HEK293 (cell line): ENCODE results near the gene ARL8A.

Experiments
- BCL11B ChIP-seq: fragments of 450-650 bp; formaldehyde crosslinking; IDR thresholded peaks from 2 replicates; pipeline ENCODE4 v1.5.1; 2016; ENCODE audit warnings: low read depth, missing biosample characterization, missing genetic modification characterization
- GLIS1 ChIP-seq: fragments of 450-650 bp; formaldehyde crosslinking; IDR thresholded peaks from 2 replicates; pipeline ENCODE4 v1.5.1; 2016; ENCODE audit warnings: missing biosample characterization, missing genetic modification characterization
- KLF16 ChIP-seq: fragments of 450-650 bp; formaldehyde crosslinking; IDR thresholded peaks from 2 replicates; pipeline ENCODE4 v1.5.1; 2017; ENCODE audit warnings: missing biosample characterization, missing genetic modification characterization
- KLF8 ChIP-seq: fragments of 450-650 bp; formaldehyde crosslinking; IDR thresholded peaks from 2 replicates; pipeline ENCODE4 v1.5.1; 2016; ENCODE audit warnings: missing biosample characterization, missing genetic modification characterization
- SP2 ChIP-seq: fragments of 450-650 bp; formaldehyde crosslinking; IDR thresholded peaks from 2 replicates; pipeline ENCODE4 v1.5.1; 2016; ENCODE audit warnings: missing biosample characterization, missing genetic modification characterization
- SP7 ChIP-seq: fragments of 450-650 bp; formaldehyde crosslinking; IDR thresholded peaks from 2 replicates; pipeline ENCODE4 v1.5.1; 2016; ENCODE audit warnings: missing biosample characterization, missing genetic modification characterization
- TRIM28 ChIP-seq: IDR thresholded peaks from 2 replicates; pipeline ENCODE4 v1.6.1; 2011; ENCODE audit warnings: low read length, control low read depth, borderline replicate concordance
- WT1 ChIP-seq: fragments of 450-650 bp; formaldehyde crosslinking; IDR thresholded peaks from 2 replicates; pipeline ENCODE4 v1.5.1; 2016; ENCODE audit warnings: missing biosample characterization, missing genetic modification characterization
- ZBTB17 ChIP-seq: fragments of 450-650 bp; formaldehyde crosslinking; IDR thresholded peaks from 2 replicates; pipeline ENCODE4 v1.5.1; 2016; ENCODE audit warnings: missing biosample characterization, missing genetic modification characterization
- ZBTB48 ChIP-seq: fragments of 450-650 bp; formaldehyde crosslinking; IDR thresholded peaks from 2 replicates; pipeline ENCODE4 v1.5.1; 2016; ENCODE audit warnings: missing biosample characterization, missing genetic modification characterization
- ZBTB8A ChIP-seq: fragments of 450-650 bp; formaldehyde crosslinking; IDR thresholded peaks from 2 replicates; pipeline ENCODE4 v1.5.1; 2016; ENCODE audit warnings: missing biosample characterization, missing genetic modification characterization
- ZNF202 ChIP-seq: fragments of 450-650 bp; formaldehyde crosslinking; IDR thresholded peaks from 2 replicates; pipeline ENCODE4 v1.5.1; 2016; ENCODE audit warnings: missing biosample characterization, missing genetic modification characterization, borderline replicate concordance
- ZNF221 ChIP-seq: fragments of 450-650 bp; formaldehyde crosslinking; IDR thresholded peaks from 2 replicates; pipeline ENCODE4 v1.5.1; 2017; ENCODE audit warnings: missing biosample characterization, missing genetic modification characterization, borderline replicate concordance
- ZNF266 ChIP-seq: fragments of 450-650 bp; formaldehyde crosslinking; IDR thresholded peaks from 2 replicates; pipeline ENCODE4 v1.5.1; 2016; ENCODE audit warnings: missing biosample characterization, missing genetic modification characterization, low read depth
- ZNF292 ChIP-seq: fragments of 450-650 bp; formaldehyde crosslinking; IDR thresholded peaks from 2 replicates; pipeline ENCODE4 v1.5.1; 2016; ENCODE audit warnings: low read depth, missing biosample characterization, missing genetic modification characterization, borderline replicate concordance
- ZNF341 ChIP-seq: fragments of 450-650 bp; formaldehyde crosslinking; IDR thresholded peaks from 2 replicates; pipeline ENCODE4; 2016; ENCODE audit warnings: low read depth, missing biosample characterization, missing genetic modification characterization
- ZNF350 ChIP-seq: fragments of 450-650 bp; formaldehyde crosslinking; IDR thresholded peaks from 2 replicates; pipeline ENCODE4 v1.5.0; 2017; ENCODE audit warnings: missing biosample characterization, mild to moderate bottlenecking, missing genetic modification characterization
- ZNF423 ChIP-seq: fragments of 450-650 bp; formaldehyde crosslinking; IDR thresholded peaks from 2 replicates; pipeline ENCODE4 v1.5.1; 2016; ENCODE audit warnings: missing biosample characterization, missing genetic modification characterization
- ZNF501 ChIP-seq: fragments of 450-650 bp; formaldehyde crosslinking; IDR thresholded peaks from 2 replicates; pipeline ENCODE4 v1.5.1; 2016; ENCODE audit warnings: missing biosample characterization, missing genetic modification characterization
- ZNF548 ChIP-seq: fragments of 450-650 bp; formaldehyde crosslinking; IDR thresholded peaks from 2 replicates; pipeline ENCODE4 v1.5.1; 2016; ENCODE audit warnings: missing biosample characterization, missing genetic modification characterization
- ZNF585B ChIP-seq: fragments of 450-650 bp; formaldehyde crosslinking; IDR thresholded peaks from 2 replicates; pipeline ENCODE4 v1.5.1; 2016; ENCODE audit warnings: missing biosample characterization, missing genetic modification characterization
- ZNF76 ChIP-seq: fragments of 450-650 bp; formaldehyde crosslinking; IDR thresholded peaks from 2 replicates; pipeline ENCODE4; 2016; ENCODE audit warnings: low read depth, missing biosample characterization, missing genetic modification characterization, borderline replicate concordance
- ZNF785 ChIP-seq: fragments of 450-650 bp; formaldehyde crosslinking; IDR thresholded peaks from 2 replicates; pipeline ENCODE4 v1.5.1; 2016; ENCODE audit warnings: missing biosample characterization, missing genetic modification characterization
- TF ChIP-seq, protein P1 (sequence below): fragments of 450-650 bp; formaldehyde crosslinking; IDR thresholded peaks from 2 replicates; pipeline ENCODE4 v1.5.1; 2016; ENCODE audit warnings: missing biosample characterization, missing genetic modification characterization
- TF ChIP-seq, protein P2 (sequence below): fragments of 450-650 bp; formaldehyde crosslinking; conservative IDR thresholded peaks from 2 replicates; pipeline ENCODE4 v1.5.1; 2016; ENCODE audit warnings: low read depth, missing biosample characterization, missing genetic modification characterization
- TF ChIP-seq, protein P3 (sequence below): fragments of 450-650 bp; formaldehyde crosslinking; IDR thresholded peaks from 2 replicates; pipeline ENCODE4 v1.5.1; 2016; ENCODE audit warnings: missing biosample characterization, missing genetic modification characterization
- TF ChIP-seq, protein P4 (sequence below): fragments of 450-650 bp; formaldehyde crosslinking; IDR thresholded peaks from 2 replicates; pipeline ENCODE4 v1.5.1; 2016; ENCODE audit warnings: missing biosample characterization, missing genetic modification characterization
- TF ChIP-seq, protein P5 (sequence below): fragments of 450-650 bp; formaldehyde crosslinking; IDR thresholded peaks from 2 replicates; pipeline ENCODE4 v1.5.1; 2016; ENCODE audit warnings: missing biosample characterization, missing genetic modification characterization

ARL8A gene

DNA sequence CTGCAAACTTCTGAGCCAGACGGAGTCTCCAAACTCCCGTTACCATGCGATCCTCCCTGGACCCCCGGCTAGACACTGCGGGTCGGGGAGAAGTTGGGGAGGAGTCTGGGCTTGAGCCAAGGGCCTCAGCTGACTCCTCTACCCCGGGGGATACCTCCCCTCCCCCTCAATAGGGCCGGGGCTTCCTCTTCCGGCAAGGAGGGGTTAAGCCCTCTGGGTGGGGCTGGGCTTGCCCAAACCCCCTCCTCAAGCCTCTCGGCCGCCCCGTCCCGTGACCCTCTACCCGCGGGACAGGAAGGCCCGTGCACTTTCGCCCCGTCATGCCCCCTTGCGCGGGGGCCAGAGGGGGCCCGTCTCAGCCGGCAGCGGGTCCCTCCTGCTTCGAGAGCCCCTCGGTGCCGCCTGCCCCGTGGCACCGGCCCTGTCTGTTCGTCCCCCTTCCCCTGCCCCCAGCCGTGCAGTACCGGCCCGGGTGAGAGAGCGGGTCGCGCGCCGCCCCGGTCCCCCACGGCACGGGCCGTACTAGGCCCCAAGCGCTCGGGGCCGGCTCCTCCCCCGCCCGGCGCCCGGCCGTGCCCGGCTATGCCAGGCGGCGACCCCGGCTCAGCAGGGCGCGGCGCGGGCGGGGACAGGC is 652 bp downstream of the ARL8A start (continued):
- TF ChIP-seq, protein P1, sequence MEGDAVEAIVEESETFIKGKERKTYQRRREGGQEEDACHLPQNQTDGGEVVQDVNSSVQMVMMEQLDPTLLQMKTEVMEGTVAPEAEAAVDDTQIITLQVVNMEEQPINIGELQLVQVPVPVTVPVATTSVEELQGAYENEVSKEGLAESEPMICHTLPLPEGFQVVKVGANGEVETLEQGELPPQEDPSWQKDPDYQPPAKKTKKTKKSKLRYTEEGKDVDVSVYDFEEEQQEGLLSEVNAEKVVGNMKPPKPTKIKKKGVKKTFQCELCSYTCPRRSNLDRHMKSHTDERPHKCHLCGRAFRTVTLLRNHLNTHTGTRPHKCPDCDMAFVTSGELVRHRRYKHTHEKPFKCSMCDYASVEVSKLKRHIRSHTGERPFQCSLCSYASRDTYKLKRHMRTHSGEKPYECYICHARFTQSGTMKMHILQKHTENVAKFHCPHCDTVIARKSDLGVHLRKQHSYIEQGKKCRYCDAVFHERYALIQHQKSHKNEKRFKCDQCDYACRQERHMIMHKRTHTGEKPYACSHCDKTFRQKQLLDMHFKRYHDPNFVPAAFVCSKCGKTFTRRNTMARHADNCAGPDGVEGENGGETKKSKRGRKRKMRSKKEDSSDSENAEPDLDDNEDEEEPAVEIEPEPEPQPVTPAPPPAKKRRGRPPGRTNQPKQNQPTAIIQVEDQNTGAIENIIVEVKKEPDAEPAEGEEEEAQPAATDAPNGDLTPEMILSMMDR (tag by site-specific recombination): peak; percentile 14; the same call in 1 of the 2 replicates
- TF ChIP-seq WT1 (tag by site-specific recombination) (peak; percentile 66), KLF16 (tag by site-specific recombination) (peak; percentile 61), KLF8 (tag by site-specific recombination) (peak; percentile 49; the same call in 1 of the 2 replicates), SP2 (peak; percentile 65), ZBTB17 (no peak), TRIM28 (no peak), SP7 (0 out of 2 replicates have a peak, but pooled peaks have one; percentile 25), ZBTB8A (tag by site-specific recombination) (0 out of 2 replicates have a peak, but pooled peaks have one; percentile 38), ZNF350 (tag by site-specific recombination) (no peak), ZNF785 (tag by site-specific recombination) (no peak), ZNF266 (no peak), ZNF292 (tag by site-specific recombination) (no peak), ZNF548 (tag by site-specific recombination) (no peak), ZNF585B (no peak), ZBTB48 (tag by site-specific recombination) (peak; percentile 47; the same call in 1 of the 2 replicates), ZNF341 (tag by site-specific recombination) (no peak), ZNF423 (tag by site-specific recombination) (peak; percentile 38; the same call in 1 of the 2 replicates), GLIS1 (tag by site-specific recombination) (peak; percentile 54), BCL11B (tag by site-specific recombination) (0 out of 2 replicates have a peak, but pooled peaks have one; percentile 26), ZNF501 (tag by site-specific recombination) (peak; percentile 59; the same call in 1 of the 2 replicates), ZNF76 (tag by site-specific recombination) (peak; percentile 90), ZNF221 (tag by site-specific recombination) (no peak), ZNF202 (tag by site-specific recombination) (0 out of 2 replicates have a peak, but pooled peaks have one; percentile 43)
- TF ChIP-seq, protein P2, sequence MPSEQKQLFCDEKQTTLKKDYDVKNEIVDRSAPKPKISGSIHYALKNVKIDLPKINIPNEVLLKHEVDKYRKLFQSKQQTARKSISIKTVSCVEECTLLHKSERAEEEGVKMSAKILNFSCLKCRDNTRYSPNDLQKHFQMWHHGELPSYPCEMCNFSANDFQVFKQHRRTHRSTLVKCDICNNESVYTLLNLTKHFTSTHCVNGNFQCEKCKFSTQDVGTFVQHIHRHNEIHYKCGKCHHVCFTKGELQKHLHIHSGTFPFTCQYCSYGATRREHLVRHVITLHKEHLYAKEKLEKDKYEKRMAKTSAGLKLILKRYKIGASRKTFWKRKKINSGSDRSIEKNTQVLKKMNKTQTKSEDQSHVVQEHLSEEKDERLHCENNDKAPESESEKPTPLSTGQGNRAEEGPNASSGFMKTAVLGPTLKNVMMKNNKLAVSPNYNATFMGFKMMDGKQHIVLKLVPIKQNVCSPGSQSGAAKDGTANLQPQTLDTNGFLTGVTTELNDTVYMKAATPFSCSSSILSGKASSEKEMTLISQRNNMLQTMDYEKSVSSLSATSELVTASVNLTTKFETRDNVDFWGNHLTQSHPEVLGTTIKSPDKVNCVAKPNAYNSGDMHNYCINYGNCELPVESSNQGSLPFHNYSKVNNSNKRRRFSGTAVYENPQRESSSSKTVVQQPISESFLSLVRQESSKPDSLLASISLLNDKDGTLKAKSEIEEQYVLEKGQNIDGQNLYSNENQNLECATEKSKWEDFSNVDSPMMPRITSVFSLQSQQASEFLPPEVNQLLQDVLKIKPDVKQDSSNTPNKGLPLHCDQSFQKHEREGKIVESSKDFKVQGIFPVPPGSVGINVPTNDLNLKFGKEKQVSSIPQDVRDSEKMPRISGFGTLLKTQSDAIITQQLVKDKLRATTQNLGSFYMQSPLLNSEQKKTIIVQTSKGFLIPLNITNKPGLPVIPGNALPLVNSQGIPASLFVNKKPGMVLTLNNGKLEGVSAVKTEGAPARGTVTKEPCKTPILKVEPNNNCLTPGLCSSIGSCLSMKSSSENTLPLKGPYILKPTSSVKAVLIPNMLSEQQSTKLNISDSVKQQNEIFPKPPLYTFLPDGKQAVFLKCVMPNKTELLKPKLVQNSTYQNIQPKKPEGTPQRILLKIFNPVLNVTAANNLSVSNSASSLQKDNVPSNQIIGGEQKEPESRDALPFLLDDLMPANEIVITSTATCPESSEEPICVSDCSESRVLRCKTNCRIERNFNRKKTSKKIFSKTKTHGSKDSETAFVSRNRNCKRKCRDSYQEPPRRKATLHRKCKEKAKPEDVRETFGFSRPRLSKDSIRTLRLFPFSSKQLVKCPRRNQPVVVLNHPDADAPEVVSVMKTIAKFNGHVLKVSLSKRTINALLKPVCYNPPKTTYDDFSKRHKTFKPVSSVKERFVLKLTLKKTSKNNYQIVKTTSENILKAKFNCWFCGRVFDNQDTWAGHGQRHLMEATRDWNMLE (tag by site-specific recombination): no peak
- TF ChIP-seq, protein P3, sequence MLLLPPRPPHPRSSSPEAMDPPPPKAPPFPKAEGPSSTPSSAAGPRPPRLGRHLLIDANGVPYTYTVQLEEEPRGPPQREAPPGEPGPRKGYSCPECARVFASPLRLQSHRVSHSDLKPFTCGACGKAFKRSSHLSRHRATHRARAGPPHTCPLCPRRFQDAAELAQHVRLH: peak; percentile 96
- TF ChIP-seq, protein P4, sequence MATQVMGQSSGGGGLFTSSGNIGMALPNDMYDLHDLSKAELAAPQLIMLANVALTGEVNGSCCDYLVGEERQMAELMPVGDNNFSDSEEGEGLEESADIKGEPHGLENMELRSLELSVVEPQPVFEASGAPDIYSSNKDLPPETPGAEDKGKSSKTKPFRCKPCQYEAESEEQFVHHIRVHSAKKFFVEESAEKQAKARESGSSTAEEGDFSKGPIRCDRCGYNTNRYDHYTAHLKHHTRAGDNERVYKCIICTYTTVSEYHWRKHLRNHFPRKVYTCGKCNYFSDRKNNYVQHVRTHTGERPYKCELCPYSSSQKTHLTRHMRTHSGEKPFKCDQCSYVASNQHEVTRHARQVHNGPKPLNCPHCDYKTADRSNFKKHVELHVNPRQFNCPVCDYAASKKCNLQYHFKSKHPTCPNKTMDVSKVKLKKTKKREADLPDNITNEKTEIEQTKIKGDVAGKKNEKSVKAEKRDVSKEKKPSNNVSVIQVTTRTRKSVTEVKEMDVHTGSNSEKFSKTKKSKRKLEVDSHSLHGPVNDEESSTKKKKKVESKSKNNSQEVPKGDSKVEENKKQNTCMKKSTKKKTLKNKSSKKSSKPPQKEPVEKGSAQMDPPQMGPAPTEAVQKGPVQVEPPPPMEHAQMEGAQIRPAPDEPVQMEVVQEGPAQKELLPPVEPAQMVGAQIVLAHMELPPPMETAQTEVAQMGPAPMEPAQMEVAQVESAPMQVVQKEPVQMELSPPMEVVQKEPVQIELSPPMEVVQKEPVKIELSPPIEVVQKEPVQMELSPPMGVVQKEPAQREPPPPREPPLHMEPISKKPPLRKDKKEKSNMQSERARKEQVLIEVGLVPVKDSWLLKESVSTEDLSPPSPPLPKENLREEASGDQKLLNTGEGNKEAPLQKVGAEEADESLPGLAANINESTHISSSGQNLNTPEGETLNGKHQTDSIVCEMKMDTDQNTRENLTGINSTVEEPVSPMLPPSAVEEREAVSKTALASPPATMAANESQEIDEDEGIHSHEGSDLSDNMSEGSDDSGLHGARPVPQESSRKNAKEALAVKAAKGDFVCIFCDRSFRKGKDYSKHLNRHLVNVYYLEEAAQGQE (tag by site-specific recombination): no peak
- TF ChIP-seq, protein P5, sequence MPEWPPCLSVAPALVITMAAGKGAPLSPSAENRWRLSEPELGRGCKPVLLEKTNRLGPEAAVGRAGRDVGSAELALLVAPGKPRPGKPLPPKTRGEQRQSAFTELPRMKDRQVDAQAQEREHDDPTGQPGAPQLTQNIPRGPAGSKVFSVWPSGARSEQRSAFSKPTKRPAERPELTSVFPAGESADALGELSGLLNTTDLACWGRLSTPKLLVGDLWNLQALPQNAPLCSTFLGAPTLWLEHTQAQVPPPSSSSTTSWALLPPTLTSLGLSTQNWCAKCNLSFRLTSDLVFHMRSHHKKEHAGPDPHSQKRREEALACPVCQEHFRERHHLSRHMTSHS (tag by site-specific recombination): no peak
